GM12872 (cell line): ENCODE data around the gene CSNK1G1.

Experiments
- TF ChIP-seq, protein P1 (sequence below): IDR thresholded peaks from 3 replicates; pipeline ENCODE4 v1.5.1; 2011; ENCODE audit warnings: low read depth, mild to moderate bottlenecking, low read length, moderate library complexity; ENCODE audit not compliant: insufficient read depth

The CSNK1G1 gene

DNA sequence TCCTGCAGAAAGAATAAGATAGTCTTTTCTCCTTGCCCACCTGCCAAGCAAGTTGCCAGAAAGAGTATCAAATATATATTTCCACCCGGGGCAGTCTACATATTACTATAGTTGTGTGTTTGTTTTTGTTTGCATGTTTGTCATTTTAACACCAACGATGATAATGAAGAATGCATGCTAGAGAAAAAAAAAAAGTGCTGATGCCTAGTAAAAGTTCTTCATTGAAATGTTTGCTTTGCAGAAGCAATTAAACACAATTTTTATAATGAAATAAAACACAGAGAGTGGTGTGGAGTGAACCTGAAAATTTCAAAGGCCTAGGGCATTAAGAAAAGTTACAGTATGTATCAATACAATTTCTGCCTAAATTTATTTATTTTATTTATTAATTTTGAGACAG lies 27.8 kb upstream of the CSNK1G1 start:
- TF ChIP-seq, protein P1, sequence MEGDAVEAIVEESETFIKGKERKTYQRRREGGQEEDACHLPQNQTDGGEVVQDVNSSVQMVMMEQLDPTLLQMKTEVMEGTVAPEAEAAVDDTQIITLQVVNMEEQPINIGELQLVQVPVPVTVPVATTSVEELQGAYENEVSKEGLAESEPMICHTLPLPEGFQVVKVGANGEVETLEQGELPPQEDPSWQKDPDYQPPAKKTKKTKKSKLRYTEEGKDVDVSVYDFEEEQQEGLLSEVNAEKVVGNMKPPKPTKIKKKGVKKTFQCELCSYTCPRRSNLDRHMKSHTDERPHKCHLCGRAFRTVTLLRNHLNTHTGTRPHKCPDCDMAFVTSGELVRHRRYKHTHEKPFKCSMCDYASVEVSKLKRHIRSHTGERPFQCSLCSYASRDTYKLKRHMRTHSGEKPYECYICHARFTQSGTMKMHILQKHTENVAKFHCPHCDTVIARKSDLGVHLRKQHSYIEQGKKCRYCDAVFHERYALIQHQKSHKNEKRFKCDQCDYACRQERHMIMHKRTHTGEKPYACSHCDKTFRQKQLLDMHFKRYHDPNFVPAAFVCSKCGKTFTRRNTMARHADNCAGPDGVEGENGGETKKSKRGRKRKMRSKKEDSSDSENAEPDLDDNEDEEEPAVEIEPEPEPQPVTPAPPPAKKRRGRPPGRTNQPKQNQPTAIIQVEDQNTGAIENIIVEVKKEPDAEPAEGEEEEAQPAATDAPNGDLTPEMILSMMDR, result no peak

DNA sequence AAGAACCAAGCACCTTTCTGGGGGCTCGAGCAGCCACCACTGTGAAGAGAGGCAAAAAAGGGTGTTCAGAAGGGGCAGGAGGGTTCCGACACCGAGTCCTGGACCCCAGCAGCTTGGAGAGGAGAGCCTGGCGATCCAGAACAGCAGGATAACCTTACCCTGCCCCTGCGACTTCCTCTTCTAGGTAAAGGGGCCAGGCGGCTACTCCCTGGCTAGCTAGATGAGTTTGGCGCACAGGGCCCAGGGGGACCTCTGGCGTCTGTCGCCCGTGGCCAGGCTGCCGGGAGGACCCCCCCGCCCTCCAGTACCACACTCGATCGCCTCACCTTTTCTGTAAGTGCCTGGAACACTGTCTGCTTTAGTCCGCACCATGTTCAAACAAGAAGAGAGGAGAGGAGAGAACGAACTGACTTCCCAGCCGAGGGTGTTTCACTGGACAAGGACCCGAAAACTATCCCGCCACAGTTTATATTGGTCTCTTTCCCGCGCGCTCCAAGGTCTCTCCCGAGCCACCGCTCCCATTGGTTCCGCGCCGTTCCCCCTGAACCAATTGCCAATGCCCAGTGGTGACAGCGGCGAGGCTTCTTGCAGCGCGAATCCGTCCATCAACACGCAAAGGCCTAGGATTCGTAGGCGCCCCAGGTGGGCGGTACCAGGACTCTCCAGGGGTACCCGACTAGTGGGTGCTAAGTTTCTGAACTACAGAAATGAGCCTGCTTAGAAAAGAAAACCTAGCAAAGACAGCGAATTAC lies 25.2 kb upstream of the CSNK1G1 start, which contains the start of gene PCLAF:
Gene PCLAF, minus strand, starts transcription at position 442 of the 752 bp plus-strand sequence. Its CDS starts 70 bp downstream, at position 372.
- TF ChIP-seq, protein P1, result peak; percentile 8; the same call in 1 of the 3 replicates

DNA sequence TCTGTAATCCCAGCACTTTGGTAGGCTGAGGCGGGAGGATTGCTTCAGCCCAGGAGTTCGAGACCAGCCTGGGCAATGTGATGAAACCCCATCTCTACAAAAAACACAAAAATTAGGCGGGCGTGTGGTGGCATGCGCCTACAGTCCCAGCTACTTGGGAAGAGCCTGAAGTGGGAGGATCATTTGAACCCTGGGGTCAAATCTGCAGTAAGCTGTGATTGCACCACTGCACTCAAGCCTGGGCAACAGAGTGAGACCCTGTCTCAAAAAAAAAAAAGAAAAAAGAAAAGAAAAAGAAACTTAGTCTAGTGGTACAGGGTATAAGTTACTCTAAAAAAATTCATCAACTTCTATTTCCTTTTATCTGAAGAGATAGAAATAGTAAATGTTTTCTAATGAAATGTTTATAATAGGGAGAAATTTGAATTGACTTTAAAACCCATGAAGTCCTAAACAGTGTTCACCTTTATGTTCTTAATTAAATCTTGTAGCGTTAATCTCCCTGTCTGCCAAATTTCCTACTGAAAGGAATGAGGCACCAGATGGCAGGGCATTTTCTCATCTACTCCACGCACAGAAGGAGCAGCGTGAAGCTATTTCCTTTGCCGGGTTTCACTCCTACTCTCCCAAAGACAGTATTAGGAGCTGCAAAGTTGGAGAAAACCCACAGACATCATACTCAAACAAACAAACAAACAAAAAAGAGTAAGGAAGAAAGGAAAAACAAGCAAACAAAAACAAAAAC lies 23.4 kb upstream of the CSNK1G1 start:
- TF ChIP-seq, protein P1, result no peak

DNA sequence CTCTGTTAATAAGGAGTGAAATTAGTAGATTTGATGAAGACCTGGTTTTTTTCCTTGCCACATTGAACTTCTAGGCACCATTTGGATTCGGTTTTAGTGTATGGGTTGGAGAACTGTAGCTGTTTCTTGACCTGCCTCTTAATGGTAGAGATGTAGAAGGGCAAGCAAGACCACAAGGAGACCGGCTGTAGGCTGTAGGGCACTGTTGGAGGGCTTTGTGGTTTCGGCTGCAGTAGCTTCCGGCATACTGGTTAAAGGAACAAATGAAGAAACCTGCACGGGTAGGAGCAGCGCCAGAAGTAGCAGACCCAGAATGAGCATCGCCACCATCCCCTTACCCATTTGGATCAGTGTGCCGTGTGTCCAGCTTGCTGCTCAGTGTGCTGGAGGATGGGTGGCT lies 17.4 kb upstream of the CSNK1G1 start:
- TF ChIP-seq, protein P1, result no peak

DNA sequence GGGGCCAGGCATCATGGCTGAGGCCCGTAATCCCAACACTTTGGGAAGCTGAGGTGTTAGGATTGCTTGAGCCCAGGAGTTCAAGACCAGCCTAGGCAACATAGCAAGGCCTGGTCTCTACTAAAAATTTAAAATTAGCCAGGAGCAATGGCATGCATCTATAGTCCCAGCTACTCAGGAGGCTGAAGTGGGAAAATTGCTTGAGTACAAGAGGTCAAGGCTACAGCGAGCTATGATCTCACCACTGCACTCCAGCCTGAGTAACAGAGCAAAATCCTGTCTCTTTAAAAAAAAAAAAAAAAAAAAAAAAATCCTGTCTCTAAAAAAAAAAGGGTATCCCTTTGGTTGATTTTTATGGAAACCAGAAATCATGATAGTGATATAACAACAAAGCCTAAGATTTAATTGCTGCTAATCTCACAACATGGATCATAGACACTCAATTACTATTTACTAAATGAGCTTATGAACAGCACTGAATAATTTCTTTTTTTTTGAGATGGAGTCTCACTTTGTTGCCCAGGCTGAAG lies 13.2 kb upstream of the CSNK1G1 start:
- TF ChIP-seq, protein P1, result no peak

DNA sequence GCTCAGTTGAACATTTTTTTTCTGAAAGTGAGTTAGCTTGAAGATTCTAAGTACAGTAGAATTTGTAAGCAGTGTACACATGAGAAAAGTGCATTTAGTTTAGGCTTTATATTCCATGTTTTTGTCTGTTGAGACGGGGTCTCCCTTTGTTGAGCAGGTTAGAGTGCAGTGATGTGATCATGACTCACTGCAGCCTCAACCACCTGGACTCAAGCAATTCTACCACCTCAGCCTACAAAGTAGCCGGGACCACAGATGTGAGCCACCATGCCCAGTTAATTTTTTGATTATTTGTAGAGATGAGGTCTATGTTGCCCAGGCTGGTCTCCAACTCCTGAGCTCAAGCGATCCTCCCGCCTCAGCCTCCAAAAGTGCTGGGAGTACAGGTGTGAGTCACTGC lies 5.3 kb upstream of the CSNK1G1 start:
- TF ChIP-seq, protein P1, result no peak

DNA sequence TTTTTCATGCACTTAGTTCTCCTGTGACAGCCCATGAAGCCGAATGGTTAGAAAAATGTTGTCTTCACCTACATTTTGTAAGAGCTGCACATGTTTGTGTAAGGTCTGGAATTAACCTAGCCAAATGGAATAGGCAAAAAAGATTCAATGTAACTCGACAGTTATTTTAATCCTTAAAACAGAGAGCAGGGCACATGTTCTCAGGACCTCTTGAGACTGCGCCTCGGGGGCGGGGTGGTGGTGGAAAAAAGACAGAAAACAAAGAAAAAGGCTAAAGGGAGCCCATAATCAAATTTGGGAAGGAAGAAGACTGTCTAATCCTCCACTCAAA lies 702 bp upstream of the CSNK1G1 start:
- TF ChIP-seq, protein P1, result no peak
